ENCODE measurements around the gene PKIG. TPM values are rescaled to one million over a fixed set of nuclear protein-coding genes. Genes with fewer than 3 reads are reported as not detected.

Gene PKIG
- total RNA-seq, 1 experiment from 2014 or later = 20.1 TPM

DNA sequence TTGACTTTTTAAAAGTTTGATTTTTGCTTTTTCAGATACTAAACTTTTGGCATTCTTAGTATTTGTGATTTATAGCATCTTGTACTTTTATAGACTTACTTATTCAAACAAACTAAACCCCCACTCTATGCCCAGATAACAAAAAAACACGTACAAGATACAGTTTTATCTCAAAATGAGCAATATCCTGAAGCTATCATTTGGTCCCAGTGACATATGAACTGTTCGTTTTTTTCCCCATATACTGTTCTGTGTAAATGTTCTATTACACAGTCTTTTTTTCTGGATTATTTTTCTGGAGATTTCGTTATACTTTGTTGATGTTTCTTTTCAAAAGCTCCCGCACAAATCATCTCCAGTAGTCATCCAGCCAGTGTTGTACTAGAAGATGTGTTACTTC is 33.3 kb upstream of the PKIG start:
- ATAC-seq (no peak), DNase-seq (ENCODE audit: low read depth, low spot score) (no peak)
- no peak overlapping the region for H3K9ac ChIP-seq (ENCODE audit: low read length)
- H3K4me2 ChIP-seq (ENCODE audit: low read length) = no peak overlapping the region
- peaks cover 13 to 18% of the 10 kb centered on the region in 2 experiments for H3K4me1 ChIP-seq (ENCODE audit: control insufficient read depth in 1 of 2, insufficient read depth in 2 of 2, low read length in 2 of 2)
- H2AFZ ChIP-seq (ENCODE audit: low read depth, low read length, poor library complexity, severe bottlenecking) = no peak overlapping the region
- CTCF ChIA-PET = no interaction called here
- no peak overlapping the region for H3K27ac ChIP-seq (ENCODE audit: low read depth, low read length)
- intact Hi-C loops (cut with micrococcal nuclease) = no loop called here
- H3K4me3 ChIP-seq (replicated peaks in 1 of 2; ENCODE audit: low read depth in 1 of 2, low read length in 2 of 2) = no peak overlapping the region
- H3K79me2 ChIP-seq (ENCODE audit: insufficient read depth, low read length) = no peaks in the 10 kb centered on the region; the same call in 1 of the 2 replicates
- no peaks in the 10 kb centered on the region for H3K36me3 ChIP-seq (ENCODE audit: control insufficient read depth in 1 of 2, insufficient read depth in 2 of 2, low read length in 2 of 2)
- TF ChIP-seq EZH2phosphoT487 (IDR thresholded peaks at IDR 0.05; ENCODE audit: borderline replicate concordance) (no peak), JUND (IDR thresholded peaks at IDR 0.05) (no peak), ZNF274 (IDR thresholded peaks at IDR 0.05; ENCODE audit: low read depth, low read length) (no peak), FOSL1 (IDR thresholded peaks at IDR 0.05; ENCODE audit: low read depth) (no peak), CEBPB (IDR thresholded peaks at IDR 0.05; ENCODE audit: low read depth) (no peak), ZFX (IDR thresholded peaks at IDR 0.05) (no peak), EZH2 (IDR thresholded peaks at IDR 0.05) (no peak), SIN3A (IDR thresholded peaks at IDR 0.05; ENCODE audit: low read depth) (no peak), POLR2A (IDR thresholded peaks at IDR 0.05; ENCODE audit: borderline replicate concordance, extremely low read depth, insufficient read depth, insufficient read length) (no peak), CBX3 (IDR thresholded peaks at IDR 0.05; ENCODE audit: low read depth) (no peak), YY1 (IDR thresholded peaks at IDR 0.05; ENCODE audit: extremely low read depth, insufficient replicate concordance, low read depth, low read length) (no peak)
- TF ChIP-seq, protein P1, sequence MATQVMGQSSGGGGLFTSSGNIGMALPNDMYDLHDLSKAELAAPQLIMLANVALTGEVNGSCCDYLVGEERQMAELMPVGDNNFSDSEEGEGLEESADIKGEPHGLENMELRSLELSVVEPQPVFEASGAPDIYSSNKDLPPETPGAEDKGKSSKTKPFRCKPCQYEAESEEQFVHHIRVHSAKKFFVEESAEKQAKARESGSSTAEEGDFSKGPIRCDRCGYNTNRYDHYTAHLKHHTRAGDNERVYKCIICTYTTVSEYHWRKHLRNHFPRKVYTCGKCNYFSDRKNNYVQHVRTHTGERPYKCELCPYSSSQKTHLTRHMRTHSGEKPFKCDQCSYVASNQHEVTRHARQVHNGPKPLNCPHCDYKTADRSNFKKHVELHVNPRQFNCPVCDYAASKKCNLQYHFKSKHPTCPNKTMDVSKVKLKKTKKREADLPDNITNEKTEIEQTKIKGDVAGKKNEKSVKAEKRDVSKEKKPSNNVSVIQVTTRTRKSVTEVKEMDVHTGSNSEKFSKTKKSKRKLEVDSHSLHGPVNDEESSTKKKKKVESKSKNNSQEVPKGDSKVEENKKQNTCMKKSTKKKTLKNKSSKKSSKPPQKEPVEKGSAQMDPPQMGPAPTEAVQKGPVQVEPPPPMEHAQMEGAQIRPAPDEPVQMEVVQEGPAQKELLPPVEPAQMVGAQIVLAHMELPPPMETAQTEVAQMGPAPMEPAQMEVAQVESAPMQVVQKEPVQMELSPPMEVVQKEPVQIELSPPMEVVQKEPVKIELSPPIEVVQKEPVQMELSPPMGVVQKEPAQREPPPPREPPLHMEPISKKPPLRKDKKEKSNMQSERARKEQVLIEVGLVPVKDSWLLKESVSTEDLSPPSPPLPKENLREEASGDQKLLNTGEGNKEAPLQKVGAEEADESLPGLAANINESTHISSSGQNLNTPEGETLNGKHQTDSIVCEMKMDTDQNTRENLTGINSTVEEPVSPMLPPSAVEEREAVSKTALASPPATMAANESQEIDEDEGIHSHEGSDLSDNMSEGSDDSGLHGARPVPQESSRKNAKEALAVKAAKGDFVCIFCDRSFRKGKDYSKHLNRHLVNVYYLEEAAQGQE (IDR thresholded peaks at IDR 0.05; ENCODE audit: low read depth) = no peak
- TF ChIP-seq, protein P2, sequence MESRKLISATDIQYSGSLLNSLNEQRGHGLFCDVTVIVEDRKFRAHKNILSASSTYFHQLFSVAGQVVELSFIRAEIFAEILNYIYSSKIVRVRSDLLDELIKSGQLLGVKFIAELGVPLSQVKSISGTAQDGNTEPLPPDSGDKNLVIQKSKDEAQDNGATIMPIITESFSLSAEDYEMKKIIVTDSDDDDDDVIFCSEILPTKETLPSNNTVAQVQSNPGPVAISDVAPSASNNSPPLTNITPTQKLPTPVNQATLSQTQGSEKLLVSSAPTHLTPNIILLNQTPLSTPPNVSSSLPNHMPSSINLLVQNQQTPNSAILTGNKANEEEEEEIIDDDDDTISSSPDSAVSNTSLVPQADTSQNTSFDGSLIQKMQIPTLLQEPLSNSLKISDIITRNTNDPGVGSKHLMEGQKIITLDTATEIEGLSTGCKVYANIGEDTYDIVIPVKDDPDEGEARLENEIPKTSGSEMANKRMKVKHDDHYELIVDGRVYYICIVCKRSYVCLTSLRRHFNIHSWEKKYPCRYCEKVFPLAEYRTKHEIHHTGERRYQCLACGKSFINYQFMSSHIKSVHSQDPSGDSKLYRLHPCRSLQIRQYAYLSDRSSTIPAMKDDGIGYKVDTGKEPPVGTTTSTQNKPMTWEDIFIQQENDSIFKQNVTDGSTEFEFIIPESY (IDR thresholded peaks at IDR 0.05; ENCODE audit: extremely low read depth, insufficient replicate concordance, low read length) = no peak
- TF ChIP-seq, protein P3, sequence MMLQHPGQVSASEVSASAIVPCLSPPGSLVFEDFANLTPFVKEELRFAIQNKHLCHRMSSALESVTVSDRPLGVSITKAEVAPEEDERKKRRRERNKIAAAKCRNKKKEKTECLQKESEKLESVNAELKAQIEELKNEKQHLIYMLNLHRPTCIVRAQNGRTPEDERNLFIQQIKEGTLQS (IDR thresholded peaks at IDR 0.05) = no peak
- TF ChIP-seq, protein P4, sequence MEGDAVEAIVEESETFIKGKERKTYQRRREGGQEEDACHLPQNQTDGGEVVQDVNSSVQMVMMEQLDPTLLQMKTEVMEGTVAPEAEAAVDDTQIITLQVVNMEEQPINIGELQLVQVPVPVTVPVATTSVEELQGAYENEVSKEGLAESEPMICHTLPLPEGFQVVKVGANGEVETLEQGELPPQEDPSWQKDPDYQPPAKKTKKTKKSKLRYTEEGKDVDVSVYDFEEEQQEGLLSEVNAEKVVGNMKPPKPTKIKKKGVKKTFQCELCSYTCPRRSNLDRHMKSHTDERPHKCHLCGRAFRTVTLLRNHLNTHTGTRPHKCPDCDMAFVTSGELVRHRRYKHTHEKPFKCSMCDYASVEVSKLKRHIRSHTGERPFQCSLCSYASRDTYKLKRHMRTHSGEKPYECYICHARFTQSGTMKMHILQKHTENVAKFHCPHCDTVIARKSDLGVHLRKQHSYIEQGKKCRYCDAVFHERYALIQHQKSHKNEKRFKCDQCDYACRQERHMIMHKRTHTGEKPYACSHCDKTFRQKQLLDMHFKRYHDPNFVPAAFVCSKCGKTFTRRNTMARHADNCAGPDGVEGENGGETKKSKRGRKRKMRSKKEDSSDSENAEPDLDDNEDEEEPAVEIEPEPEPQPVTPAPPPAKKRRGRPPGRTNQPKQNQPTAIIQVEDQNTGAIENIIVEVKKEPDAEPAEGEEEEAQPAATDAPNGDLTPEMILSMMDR (IDR thresholded peaks at IDR 0.05 in 2 of 3, conservative IDR thresholded peaks at IDR 0.05 in 1 of 3; ENCODE audit: borderline replicate concordance in 1 of 3, insufficient read depth in 1 of 3, low read depth in 2 of 3, low read length in 2 of 3) = no peak
- no peaks in the 10 kb centered on the region for H3K9me2 ChIP-seq (ENCODE audit: insufficient read depth)
- POLR2A ChIA-PET = no interaction called here
- no peaks in the 10 kb centered on the region for H3K27me3 ChIP-seq (ENCODE audit: insufficient read depth, low read length)
- no peaks in the 10 kb centered on the region for H4K20me1 ChIP-seq (ENCODE audit: insufficient read depth)
- no TSS peak for BruUV-seq (replicated peaks)
- RAD21 ChIA-PET (ENCODE audit: low non-redundant PET in 1 of 2, low total read pairs in 2 of 2, uncharacterized antibody in 2 of 2, unreplicated experiment in 2 of 2) = no interaction called here
- no peaks in the 10 kb centered on the region for H3K9me3 ChIP-seq (ENCODE audit: control insufficient read depth in 1 of 2, insufficient read depth in 1 of 2, low read depth in 1 of 2, low read length in 2 of 2)
